Central memory CD4-positive, alpha-beta T cell (primary cell): ENCODE measurements around the gene RNF123.
A peak's percentile ranks its signal among the peaks of the same experiment; 100 is the strongest.
"Not testable (repeated sequence)": the region's sequence is repeated elsewhere in the genome, so short reads cannot be mapped to it uniquely, and the experiment has no call there.

Experiments used
- DNase-seq: peaks from one replicate; pipeline ENCODE4 v3.0.0; 2022

RNF123 gene

DNA sequence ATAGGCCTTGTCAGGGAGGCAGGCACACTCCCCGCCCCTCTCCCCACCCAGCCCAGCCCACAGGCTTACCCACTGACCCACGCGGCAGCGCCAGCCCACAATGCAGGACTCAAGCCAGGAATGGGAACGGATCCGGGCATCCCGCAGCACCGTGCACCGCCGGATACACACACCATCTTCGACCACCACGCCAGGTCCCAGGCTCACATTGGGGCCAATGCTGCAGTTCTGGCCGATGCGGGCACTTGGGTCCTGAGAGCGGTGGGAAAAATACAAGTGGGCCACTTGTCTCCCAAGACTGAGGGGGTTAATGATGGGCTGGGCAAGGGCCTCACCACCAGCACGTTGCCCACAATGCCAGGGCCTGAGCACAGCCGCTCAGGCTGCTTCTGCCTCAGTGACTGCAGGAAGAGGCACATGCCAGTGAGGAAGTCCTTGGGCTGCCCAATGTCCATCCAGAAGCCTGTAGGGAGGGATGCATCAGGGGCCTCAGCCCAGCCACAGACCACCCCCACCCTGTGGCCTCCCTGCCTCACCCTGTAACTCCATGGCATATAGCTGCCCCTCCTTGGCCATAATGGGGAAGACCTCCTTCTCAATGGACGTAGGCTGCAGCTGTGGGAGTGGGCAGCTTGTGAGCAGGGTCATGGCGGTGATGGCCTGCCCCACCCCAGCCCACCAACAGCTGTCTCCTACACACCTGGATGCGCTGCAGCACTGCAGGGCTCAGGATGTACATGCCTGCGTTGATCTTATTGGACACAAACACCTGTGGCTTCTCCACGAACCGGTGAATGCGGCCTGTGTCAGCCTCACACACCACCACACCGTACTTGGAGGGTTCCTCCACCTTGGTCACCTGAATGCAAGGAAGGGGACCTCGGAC lies 32.8 kb downstream of the RNF123 start:
- no peak for DNase-seq

DNA sequence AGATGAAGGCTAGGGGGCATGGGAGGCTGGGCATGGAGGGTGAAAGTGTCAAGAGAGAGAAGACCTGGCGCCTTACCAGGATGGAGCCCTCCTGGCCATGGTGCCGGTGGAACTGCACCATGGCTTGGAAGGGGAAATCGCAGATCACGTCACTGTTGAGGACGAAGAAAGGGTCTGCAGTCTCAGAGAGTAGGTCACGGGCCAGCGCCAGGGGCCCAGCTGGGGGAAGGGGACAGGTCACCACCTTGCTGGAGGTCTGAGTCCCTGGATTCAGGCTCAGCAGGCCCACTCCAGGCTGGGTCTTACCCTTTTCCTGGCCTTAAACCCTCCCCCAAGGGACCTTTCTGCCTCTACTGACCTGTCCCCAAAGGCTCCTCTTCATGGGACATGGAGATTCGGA lies 33.5 kb downstream of the RNF123 start:
- DNase-seq, result no peak

DNA sequence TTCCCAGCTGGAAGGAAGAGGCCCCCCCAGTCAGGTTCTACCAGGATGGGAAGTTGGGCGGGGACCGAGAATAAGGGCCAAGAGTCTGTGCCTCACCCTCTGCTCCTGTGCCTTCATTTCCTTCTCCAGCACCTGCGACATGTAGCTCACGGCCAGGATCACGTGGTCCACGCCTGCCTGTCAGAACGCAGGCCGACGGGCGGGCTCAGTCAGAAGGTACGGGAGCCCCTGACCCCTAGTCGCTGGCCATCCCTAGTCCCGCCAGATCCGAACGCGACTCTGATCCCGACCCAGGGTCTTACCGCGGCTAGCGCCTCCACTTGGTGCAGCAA lies 33.9 kb downstream of the RNF123 start:
- DNase-seq, result peak; percentile 63

DNA sequence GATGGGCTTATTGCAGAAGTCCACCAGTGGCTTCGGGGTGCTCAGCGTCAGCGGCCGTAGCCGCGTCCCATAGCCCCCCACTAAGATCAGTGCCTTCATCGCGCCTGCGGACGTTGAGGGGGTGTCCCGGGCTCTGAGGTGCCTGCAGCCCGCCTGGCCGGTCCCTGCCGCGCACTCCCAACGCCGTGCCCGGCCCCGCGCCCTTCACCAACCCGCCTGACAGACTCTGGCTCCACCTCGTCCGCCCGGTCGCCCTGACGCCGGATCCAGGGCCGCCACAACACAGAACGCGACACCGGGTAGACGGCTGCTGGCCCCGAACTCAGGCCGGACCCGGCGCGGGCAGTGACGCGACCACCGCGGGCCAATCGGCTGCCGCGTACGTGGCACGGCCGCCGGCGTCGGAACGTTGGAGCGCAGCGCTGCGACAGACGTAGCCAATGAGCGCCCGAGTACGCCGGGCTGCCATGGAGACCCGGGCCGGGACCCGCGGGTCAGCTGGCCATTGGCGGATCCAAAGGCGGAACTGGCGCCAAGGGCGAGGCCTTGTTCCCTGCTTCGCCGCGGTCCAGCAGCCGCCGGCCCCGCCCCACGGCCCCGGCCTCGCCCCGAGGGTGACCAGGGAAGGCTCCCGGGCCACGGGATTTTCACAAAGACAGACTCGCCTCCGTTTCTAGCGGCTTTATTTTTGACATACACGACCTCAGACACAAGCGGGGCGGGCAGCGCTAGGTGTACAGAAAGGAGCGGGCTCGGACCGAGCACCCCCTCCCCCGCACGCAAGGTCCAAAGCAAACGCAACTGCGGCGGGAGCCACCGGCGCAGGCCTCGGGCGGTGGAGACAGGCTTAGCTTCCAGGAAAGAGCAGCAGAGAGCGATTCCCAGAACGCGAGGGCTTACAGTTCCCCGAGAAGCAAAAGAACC lies 34.5 kb downstream of the RNF123 start, which contains the start of gene GMPPB:
Gene GMPPB (minus strand): TSS at position 324 of the 924 bp plus-strand sequence. CDS start 225 bp downstream, at position 99.
- DNase-seq, result peak; percentile 93

DNA sequence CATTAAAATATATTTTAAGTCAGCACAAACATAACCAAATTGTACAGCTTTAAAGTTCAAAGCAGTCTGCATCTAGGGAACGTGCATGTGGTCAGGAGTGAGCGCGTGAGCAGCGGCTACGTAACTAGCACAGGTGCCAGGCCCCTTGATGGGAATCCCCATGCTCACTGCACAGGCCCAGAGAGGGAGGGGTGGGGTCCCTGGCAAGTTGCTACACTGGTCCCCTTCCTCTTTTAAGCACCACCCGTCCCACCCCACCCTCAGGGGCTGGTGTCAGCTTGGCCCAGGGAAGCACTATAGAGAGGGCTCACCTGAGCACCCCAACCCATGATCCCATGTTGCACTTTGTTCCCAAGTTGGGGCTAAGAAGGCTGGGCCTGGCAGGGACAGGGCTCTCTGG lies 35.2 kb downstream of the RNF123 start:
- peak; percentile 60 for DNase-seq

DNA sequence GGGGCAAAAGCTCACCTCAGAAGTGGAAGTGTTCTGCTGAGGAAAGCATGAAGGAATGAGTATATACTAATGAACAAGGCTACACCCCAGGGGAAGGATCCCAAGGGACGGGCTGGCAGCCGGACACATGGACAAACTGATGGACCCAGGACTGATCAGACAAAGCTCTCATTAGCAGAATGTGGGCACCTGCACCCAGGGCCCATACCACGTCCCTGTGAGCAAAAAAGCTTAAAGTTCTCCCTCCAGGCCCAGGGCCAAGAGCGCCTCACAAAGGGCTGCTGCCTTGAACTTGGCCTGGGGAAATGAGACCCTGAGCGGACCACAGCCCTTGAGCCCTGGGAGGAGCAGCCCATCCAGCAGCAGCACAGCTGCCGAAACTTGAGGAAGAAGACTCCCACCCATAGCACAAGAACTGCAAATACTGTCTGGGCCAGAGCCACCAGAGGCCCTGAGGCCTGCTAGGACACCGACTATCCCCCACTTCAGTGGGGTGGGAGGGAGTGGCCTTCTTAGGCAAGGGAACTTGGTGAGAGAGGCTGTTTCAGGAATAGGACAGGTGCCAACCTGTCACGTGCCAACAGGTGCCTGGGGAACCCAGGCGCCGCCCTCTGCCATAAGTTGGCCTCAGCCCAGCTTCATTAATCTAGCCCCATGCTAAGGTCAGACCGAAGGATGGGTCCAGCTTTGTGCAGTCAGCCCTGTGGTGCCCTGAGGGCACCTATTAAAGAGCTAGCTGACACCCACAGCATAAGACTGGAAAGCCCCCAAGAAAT lies 36.7 kb downstream of the RNF123 start:
- no peak for DNase-seq

DNA sequence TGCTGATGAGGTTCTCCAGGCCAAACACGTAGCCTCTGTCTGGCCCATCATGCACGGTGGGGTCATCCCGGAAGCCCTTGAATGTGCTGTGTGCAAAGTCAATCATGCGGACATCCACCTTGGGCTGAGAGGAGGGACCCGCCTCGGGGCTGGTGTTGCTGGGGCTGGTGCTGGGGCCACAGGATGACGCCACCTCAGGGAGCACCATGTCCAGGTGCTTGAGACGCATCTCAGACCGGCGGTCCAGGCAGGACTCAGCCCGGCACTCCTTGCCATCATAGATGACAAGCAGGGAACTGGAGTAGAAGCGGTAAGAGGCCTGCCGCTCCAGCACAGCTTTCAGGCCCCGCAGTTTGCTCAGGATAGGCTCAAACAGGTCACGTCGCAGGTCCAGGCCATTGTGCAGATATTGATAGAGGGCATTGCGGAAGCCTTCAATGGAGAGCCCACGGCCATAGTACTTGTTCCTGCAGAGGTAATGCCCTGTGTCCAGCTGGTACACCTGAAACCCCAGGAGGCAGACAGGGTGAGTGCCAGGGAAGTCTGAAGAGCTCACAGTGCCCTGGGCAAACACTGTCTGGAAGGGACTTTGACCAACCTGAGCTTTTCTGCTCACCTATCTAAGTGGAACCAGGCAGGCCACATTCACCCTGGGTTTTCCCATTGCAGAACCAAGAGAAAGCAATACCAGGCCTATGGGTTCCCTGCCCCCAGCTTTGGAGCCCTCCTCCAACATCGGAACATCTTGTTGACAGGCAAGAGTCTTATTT lies 38.0 kb downstream of the RNF123 start:
- no peak for DNase-seq

DNA sequence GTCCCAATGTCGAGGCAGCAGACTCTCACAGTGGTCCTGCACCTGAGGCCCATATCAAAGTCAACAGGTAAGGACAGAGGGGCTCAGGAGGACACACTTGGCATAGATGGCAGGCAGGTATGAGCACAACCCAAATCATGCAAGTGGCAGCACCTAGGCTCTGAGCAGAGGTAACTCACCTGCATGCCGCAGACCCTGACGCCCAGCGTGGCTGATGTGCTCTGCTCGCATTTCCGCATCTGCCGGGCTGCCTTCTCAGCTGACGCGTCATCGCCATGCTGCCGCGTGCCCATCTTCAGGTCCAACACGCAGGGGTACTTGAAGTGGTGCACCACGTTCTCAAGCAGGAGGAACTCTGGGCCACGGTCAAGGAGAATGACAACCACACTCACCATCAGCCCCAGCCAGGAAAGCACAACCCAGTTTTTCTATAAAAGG lies 38.6 kb downstream of the RNF123 start:
- DNase-seq, result no peak

DNA sequence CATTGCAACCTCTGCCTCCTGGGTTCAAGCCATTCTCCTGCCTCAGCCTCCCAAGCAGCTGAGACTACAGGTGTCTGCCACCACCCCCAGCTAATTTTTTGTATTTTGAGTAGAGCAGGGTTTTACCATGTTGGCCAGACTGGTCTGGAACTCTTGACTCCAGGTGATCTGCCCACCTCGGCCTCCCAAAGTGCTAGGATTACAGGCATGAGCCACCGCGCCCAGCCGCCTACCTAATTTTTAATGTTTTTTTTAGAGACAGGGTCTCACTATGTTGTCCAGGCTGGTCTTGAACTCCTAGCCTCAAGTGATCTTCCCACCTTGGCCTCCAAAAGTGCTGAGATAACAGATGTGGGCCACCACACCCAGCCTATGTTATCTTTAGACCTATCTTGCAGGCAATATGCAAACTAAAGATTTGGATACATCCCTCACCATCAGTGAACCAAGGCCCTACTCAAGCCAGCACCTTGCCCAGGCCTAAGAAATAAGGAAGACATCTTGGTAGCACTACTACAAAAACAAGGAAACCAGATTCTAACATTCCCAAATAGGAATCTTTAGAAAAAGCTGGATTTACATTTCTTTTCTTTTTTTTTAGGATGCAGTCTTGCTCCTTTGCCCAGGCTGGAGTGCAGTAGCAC lies 40.7 kb downstream of the RNF123 start:
- no peak for DNase-seq

DNA sequence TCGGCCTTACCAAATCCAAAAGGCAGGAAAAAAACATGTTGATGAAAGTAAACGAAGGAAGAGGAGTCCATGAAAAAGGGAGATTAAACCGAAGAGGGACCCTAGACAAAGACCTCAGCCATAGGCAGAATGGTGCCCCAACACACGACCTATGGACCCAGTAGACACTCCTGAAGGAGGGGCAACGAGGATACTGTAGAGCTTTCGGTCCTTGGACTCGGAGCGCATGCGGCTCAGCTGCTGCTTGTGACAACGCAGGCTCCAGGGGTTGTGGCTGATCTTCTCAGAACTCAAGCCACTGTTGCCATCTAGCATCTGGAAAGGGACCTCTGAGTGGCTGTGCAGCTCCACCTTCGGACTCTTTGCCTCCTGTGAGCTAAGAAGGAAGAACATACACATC lies 43.2 kb downstream of the RNF123 start:
- DNase-seq, result no peak

DNA sequence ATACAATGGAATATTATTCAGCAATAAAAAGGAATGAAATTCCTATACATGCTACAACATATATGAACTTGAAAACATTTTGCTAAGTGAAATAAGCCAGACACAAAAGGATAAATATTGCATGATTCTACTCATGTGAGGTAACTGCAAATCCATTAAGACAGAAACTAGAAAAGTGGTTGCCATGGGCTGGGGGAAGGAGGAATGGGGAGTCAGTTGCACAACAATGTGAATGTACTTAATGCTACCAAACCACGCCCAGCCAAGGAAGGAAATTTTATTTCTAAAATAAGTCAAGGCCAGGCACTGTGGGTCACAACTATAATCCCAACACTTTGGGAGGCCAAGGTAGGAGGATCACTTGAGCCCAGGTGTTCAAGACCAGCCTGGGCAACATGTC lies 44.2 kb downstream of the RNF123 start:
- no peak for DNase-seq

DNA sequence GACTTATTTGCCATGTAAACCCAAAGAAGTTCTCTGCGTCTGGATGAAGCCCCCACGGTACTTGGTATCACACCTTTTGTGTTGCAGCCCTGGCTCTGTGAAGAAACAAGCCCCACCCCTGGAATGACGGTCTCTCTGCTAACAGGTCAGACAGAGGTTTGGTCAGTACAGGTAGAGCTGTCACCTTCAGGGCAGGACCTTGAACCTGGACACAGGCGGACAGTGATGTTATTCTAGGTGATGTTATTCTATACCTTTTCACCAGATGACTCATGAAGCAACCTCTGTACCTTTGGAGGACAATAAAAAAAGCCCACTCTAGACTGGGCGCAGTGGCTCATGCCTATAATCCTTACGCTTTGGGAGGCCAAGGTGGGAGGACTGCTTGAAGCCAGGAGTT lies 45.4 kb downstream of the RNF123 start:
- no peak for DNase-seq

DNA sequence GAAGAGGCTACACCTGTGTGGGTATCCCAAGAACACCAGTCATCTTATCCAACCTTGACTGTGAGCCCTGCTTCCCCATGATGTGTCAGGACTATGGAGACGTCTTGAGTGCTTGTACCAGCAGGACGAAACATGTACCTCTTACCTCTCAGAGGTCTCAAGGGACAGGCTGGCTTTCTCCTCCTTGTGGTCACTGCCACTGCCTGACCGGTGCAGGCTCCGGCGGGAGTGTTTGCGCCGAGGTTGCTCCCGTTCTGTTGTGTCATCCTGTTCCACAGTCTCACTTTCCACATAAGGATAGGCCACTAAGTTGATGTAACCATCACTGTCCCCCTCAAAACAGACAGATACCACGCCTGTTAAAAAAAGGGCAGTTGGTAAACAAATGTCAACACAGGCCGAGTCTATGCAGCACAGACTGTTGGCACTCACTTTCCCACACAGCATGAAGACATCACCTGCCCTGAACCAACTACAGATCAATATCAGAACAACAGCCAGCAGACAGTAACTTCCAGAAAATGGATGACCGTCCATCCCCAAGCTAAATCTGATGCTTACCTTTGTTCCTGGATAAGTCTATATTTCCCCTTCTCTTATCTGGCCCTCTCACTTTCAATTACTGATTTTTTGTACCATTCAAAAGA lies 48.8 kb downstream of the RNF123 start:
- no peak for DNase-seq

DNA sequence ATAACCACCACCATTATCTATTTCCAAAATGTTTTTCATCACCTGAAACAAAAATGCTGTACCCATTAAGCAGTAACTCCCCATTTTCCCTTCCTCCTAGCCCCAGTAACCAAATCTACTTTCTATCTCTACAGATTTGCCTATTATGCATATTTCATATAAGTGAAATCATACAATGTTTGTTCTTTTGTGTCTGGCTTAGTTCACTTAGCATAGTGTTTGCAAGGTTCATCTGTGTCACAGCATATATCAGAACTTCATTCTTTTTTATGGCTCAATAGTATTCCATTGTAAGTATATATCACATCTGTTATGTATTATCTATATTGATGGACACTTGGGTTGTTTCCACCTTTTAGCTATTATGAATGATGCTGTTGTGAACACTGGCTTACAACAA lies 51.1 kb downstream of the RNF123 start:
- DNase-seq, result no peak

DNA sequence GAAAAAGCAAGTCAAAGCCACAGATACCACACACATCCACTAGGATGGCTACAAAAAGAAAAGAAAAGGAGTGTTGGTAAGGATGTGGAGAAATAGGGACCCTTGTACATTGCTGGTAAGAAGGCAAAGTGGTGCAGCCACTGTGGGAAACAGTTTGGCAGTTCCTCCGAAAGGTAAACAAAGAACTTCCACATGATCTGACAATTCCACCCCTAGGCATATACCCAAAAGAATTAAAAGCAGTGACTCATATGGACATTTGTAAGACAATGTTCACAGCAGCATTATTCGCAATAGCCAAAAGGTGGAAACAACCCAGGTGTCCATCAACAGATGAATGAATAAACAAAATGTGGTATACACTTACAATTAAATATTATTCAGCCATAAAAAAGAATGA lies 56.6 kb downstream of the RNF123 start:
- no peak for DNase-seq

DNA sequence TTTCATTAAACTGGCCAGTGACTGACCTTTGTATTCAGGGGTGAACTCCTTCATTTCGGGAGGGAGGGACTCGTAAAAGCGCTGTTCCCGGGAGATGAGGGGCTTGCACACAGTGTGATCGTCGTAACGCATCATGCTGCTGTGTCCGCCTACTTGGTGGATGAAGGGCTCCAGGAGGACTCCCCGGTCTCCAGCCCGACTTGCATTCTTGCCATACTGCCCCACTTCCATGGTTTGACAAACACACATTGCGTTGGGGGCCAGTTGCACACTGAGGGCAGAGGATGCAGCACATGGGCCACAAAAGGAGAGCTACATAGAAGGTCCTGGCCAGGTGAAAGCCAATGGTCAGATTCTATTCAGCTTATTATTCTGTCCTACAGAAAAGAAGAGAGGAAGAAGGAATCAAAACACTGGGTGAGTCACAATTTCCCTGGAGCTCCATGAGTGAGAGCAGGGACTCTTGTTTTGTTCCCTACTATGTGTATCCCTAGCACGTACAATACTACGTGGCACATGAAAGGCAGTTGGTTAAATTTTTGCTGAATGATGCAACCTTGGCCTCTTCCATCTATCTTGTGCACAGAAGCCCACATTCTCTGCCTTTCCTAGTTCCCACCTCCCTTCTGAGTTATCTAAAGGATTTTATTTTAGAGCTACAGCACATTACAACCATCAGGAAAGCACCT lies 58.6 kb downstream of the RNF123 start:
- no peak for DNase-seq

DNA sequence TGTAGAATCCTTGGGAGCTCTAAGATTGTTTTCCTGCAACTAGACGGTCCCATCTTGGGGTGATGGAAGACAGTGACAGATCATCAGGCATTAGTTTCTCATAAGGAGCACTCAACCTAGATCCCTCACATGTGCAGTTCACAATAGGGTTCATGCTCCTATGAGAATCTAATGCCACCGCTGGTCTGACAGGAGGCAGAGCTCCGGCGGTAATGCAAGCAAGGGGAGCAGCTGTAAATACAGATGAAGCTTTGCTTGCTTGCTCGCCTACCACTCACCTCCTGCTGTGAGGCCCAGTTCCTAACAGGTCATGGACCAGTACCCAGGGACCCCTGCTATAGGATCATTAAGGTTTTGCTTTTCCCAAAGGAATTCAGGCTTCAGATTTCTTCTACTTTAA lies 59.5 kb downstream of the RNF123 start:
- not testable (repeated sequence) for DNase-seq

DNA sequence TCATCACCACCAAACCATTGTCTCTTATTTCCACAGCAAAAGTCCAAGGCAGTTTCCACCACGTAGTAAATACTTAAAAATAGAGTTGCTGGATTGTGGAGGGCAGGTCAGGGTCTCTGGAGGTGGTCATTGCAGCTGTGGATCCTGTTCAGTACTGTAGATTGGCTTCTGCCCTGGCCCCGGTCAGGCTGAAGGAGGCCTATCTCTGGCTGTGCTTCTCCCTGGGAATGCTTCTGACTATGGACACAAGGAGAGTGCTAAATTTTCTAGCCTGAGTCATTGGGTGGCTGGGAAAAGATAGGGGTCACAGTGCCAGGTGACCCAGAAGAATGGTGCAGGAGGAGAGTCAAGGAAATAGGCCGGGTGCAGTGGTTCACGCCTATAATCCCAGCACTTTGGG lies 60.7 kb downstream of the RNF123 start:
- no peak for DNase-seq

DNA sequence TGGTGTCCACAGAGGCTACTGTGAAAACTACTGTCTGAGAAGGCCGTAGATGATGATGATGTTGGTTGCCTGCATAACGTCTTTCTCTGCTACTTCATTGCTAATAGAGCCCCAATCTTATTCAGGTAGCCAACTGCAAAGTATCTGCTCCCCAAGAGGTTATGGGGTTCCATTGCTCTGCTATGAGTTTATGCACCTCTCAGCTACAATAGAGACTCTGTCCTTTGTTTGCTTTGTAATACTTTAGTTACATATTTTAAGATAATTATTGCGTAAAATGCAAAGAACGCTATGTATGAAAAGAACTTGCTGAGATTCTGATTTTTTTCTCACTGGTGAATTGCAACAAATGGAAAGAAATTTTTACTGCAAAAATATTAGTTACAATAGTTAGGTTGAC lies 62.1 kb downstream of the RNF123 start:
- DNase-seq, result no peak

DNA sequence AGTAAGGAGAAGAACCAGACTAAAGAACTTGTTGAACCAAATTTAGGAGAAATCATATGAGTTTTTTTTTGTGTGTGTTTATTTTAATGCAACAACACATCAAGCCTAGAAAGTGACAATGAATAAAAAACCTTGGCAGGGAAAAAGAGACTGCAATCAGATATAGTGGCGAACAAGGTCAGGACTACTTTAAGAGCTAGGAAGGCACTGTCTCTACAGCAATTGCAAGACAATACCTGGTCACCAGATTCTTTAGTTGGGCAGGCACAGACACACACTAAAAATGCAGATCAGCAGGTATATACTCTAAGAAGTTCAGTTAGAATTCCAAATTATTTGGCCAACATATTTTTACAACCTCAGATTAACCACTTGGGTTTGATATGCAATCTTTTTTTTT lies 65.2 kb downstream of the RNF123 start:
- no peak for DNase-seq

DNA sequence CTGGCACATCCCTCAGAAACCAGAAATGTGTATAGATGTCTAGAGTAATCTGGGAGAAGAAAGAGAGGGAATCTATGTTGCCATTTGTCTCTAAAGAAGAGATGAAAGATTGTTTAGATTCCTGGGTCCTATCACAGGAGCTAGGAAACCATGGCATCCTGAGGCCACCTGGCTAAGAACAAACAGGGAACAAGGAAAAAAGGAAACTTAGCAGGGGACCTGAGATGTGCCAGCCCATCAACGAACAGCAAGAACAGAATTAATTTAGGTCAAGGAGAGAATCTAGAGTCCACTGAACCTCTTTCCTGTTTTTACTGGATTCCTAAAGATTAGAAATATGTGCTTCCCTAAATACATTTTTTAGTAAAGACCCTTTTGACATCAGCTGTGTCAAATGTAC lies 66.7 kb downstream of the RNF123 start:
- no peak for DNase-seq
